Esophagus squamous epithelium (tissue), 4 donors: ENCODE data around the gene ADGRD1.

Experiments
- CTCF ChIP-seq, 6 experiments: fragments of 450-650 bp in 4 of 6; fragments of 200-600 bp in 2 of 6; sonication (generic) in 2 of 6; IDR thresholded peaks; one replicate each; pipeline ENCODE4 v1.5.1; 2016 to 2019; ENCODE audit warnings: antibody characterized with exemption in 6 of 6, mild to moderate bottlenecking in 4 of 6, moderate library complexity in 4 of 6
- POLR2A ChIP-seq, 4 donors: fragments of 450-650 bp; IDR thresholded peaks; one replicate each; pipeline ENCODE4 v1.6.1; 2017; ENCODE audit warnings: antibody characterized with exemption in 4 of 4, mild to moderate bottlenecking in 4 of 4, moderate library complexity in 3 of 4

GRCh38 chr12:131013118-131013517, 59.4 kb downstream of the ADGRD1 start:
- no peak for TF ChIP-seq CTCF (IDR thresholded peaks at IDR 0.05)
- no peak for TF ChIP-seq POLR2A (IDR thresholded peaks at IDR 0.05)
